ENCODE results near the gene CHGA.

CHGA gene

GRCh38 chr14:92984082-92984788 is 61.3 kb downstream of the CHGA start:
- DNase-seq = no peak

Data from suppressor macrophage treated with lipopolysaccharide for 1 hour (primary cell).